ENCODE data around the gene GPR65. TPM values are rescaled to one million over a fixed set of nuclear protein-coding genes. Genes with fewer than 3 reads are reported as not detected.
"Not testable (repeated sequence)": the region's sequence is repeated elsewhere in the genome, so short reads cannot be mapped to it uniquely, and the experiment has no call there.

The GPR65 gene
- total RNA-seq, 4 donors from 2014 or later: 0.32 to 0.47 (median 0.38) TPM; not detected in 1

DNA sequence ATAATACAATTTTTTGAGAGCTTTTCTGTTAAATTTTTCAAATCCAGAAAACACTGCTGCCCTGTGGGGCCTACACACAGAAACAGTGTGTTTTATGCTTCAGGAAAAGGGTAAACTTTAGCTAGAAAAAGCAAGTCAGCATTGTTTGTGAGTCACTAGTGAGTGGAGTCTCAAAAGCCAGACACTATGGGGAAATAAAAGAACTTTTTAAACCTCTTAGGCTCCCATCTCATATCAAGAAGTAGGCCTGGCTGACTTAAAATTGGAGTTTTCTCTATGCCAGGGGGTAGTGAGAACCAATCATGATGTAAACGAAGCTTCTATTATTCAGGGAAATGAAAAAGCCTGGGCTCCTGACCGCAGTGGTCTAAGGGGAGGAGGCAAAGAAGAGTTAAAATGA, 12.6 kb downstream of the GPR65 start:
- no peaks in the 10 kb centered on the region for H3K4me1 ChIP-seq
- TF ChIP-seq, protein P1, sequence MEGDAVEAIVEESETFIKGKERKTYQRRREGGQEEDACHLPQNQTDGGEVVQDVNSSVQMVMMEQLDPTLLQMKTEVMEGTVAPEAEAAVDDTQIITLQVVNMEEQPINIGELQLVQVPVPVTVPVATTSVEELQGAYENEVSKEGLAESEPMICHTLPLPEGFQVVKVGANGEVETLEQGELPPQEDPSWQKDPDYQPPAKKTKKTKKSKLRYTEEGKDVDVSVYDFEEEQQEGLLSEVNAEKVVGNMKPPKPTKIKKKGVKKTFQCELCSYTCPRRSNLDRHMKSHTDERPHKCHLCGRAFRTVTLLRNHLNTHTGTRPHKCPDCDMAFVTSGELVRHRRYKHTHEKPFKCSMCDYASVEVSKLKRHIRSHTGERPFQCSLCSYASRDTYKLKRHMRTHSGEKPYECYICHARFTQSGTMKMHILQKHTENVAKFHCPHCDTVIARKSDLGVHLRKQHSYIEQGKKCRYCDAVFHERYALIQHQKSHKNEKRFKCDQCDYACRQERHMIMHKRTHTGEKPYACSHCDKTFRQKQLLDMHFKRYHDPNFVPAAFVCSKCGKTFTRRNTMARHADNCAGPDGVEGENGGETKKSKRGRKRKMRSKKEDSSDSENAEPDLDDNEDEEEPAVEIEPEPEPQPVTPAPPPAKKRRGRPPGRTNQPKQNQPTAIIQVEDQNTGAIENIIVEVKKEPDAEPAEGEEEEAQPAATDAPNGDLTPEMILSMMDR (IDR thresholded peaks at IDR 0.05): no peak
- TF ChIP-seq POLR2A (IDR thresholded peaks at IDR 0.05) (no peak), POLR2AphosphoS5 (IDR thresholded peaks at IDR 0.05) (no peak), EP300 (IDR thresholded peaks at IDR 0.05) (no peak)
- H3K36me3 ChIP-seq: no peaks in the 10 kb centered on the region
- H3K27ac ChIP-seq: no peak overlapping the region
- no peak for DNase-seq (ENCODE audit: low spot score in 2 of 2)
- no peak overlapping the region for H3K4me3 ChIP-seq
- no peaks in the 10 kb centered on the region for H3K27me3 ChIP-seq
- 36% methylated on average over 2 of the region's 2 CpGs for WGBS
- H3K9me3 ChIP-seq: no peaks in the 10 kb centered on the region

DNA sequence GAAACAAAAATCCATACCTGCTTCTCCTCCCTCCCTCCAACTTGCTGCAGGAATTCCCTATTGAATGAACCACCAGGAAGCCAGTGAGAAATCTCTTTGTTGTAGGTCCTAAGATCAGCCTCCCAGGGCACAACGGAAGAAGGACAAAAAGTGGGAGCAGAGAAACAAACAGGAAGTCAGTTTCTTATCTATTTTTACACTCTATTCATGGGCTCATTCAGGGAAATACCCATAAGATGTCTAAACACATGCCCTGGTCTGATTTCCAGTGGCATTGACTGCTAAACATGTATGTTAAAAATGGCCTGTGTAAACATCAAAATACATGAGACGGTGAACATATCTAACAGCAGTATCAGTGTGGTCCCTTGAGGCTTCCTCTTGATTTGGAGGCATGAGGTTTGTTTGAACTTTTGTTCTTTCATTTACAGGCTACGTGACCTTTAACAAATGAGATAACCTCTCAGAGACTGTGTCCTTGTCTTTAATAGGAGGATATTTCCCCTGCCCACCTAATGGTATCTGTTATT, 18.8 kb downstream of the GPR65 start:
- no peaks in the 10 kb centered on the region for H3K9me3 ChIP-seq
- H3K27me3 ChIP-seq: no peaks in the 10 kb centered on the region
- no peak for DNase-seq (ENCODE audit: low spot score in 2 of 2)
- no peak for TF ChIP-seq EP300 (IDR thresholded peaks at IDR 0.05)
- TF ChIP-seq POLR2AphosphoS5 (IDR thresholded peaks at IDR 0.05): no peak
- TF ChIP-seq POLR2A (IDR thresholded peaks at IDR 0.05): no peak
- TF ChIP-seq, protein P1 (IDR thresholded peaks at IDR 0.05): no peak
- no peak overlapping the region for H3K27ac ChIP-seq
- no peak overlapping the region for H3K4me3 ChIP-seq
- no peaks in the 10 kb centered on the region for H3K4me1 ChIP-seq
- WGBS: 53% methylated on average over 3 of the region's 3 CpGs
- no peaks in the 10 kb centered on the region for H3K36me3 ChIP-seq

DNA sequence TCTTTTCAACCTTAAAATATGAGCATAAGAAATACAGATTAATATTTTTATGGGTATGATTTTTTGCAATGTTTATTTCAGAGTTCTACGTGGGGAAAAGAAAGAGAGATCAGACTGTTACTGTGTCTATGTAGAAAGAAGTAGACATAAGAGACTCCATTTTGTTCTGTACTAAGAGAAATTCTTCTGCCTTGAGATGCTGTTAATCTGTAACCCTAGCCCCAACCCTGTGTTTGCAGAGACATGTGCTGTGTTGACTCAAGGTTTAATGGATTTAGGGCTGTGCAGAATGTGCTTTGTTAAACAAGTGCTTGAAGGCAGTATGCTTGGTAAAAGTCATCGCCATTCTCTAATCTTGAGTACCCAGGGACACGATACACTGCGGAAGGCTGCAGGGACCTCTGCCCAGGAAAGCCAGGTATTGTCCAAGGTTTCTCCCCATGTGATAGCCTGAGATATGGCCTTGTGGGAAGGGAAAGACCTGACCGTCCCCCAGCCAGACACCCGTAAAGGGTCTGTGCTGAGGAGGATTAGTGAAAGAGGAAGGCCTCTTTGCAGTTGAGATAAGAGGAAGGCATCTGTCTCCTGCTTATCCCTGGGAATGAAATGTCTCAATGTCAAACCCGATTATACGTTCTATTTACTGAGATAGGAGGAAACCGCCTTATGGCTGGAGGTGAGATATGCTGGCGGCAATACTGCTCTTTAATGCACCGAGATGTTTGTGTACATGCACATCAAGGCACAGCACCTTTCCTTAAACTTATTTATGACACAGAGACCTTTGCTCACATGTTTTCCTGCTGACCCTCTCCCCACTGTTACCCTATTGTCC, 19.5 kb downstream of the GPR65 start:
- not testable (repeated sequence) for H3K27ac ChIP-seq; H3K9me3 ChIP-seq; DNase-seq (ENCODE audit: low spot score in 2 of 2); H3K36me3 ChIP-seq; H3K4me1 ChIP-seq; H3K4me3 ChIP-seq; H3K27me3 ChIP-seq
- WGBS: 82% methylated on average over 11 of the region's 11 CpGs

DNA sequence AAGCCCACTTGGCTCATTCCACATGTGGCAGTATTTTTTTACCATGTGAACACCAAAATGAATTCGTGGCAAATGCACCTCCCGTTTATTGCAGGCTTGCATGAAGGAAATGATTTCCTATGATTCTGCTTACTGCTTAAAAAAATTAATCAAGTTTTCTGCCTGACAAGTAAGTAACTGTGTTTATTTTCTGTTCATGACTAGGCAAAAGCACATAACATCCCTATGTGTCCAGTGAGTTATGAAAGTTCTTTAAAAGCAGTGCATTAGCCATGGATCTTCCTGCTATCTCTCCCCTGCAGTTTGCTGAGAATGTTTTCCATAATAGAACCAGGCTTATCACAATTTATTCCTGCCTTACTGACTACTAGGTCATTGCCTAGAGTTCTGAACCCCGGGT, 20.4 kb downstream of the GPR65 start:
- Histone ChIP-seq H3K27ac (no peak overlapping the region), H3K27me3 (no peaks in the 10 kb centered on the region), H3K4me3 (no peak overlapping the region), H3K36me3 (no peaks in the 10 kb centered on the region), H3K4me1 (no peaks in the 10 kb centered on the region), H3K9me3 (no peaks in the 10 kb centered on the region)
- WGBS: 70% methylated on average over 3 of the region's 3 CpGs
- DNase-seq (ENCODE audit: low spot score in 2 of 2): no peak
- TF ChIP-seq POLR2A (IDR thresholded peaks at IDR 0.05): no peak
- TF ChIP-seq POLR2AphosphoS5 (IDR thresholded peaks at IDR 0.05): no peak
- no peak for TF ChIP-seq EP300 (IDR thresholded peaks at IDR 0.05)
- TF ChIP-seq, protein P1 (IDR thresholded peaks at IDR 0.05): no peak

DNA sequence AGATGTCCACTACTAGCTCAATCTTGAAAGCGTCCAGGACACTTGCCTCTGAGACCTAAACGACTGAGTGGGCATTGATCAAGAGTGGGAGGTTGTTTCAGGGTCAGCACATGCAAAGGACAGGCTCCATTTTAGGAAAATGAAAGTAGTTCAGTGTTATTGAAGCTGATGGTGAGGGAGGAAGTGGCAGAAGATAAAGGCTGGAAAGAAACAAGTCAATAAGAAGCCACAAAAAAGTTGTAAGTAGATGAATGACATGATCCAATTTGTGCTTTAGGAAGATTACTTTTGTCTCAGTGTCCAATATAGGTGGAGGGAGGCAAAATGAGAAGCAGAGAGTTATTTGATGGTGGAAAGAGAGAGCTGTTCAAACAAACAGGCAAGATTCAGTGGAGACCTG, 22.0 kb downstream of the GPR65 start:
- no peak overlapping the region for H3K4me3 ChIP-seq
- 70% methylated on average over 2 of the region's 2 CpGs for WGBS
- H3K4me1 ChIP-seq: no peaks in the 10 kb centered on the region
- H3K27ac ChIP-seq: no peak overlapping the region
- no peaks in the 10 kb centered on the region for H3K36me3 ChIP-seq
- DNase-seq (ENCODE audit: low spot score in 2 of 2): no peak
- TF ChIP-seq, protein P1 (IDR thresholded peaks at IDR 0.05): no peak
- TF ChIP-seq POLR2AphosphoS5 (IDR thresholded peaks at IDR 0.05) (no peak), POLR2A (IDR thresholded peaks at IDR 0.05) (no peak), EP300 (IDR thresholded peaks at IDR 0.05) (no peak)
- H3K9me3 ChIP-seq: no peaks in the 10 kb centered on the region
- H3K27me3 ChIP-seq: no peaks in the 10 kb centered on the region

Measured in suprapubic skin (tissue), 4 donors.